Colonic mucosa (tissue), 4 donors: Measurements from ENCODE around the gene DLGAP1. TPM values are rescaled to one million over a fixed set of nuclear protein-coding genes. Genes with fewer than 3 reads are reported as not detected.

Source experiments
- DNase-seq: peaks from one replicate; pipeline ENCODE4 v3.0.0-alpha.2; 2020
- H3K27ac ChIP-seq: fragments of 200-600 bp; one replicate; pipeline ENCODE4 v1.8.0; 2021
- H3K27me3 ChIP-seq: fragments of 200-600 bp; one replicate; pipeline ENCODE4 v1.8.0; 2021
- H3K36me3 ChIP-seq: fragments of 200-600 bp; one replicate; pipeline ENCODE4 v1.8.0; 2021
- H3K4me1 ChIP-seq: fragments of 200-600 bp; one replicate; pipeline ENCODE4 v1.8.0; 2021; ENCODE audit warnings: mild to moderate bottlenecking
- H3K4me3 ChIP-seq: fragments of 200-600 bp; one replicate; pipeline ENCODE4 v1.8.0; 2021
- H3K9ac ChIP-seq, 2 donors: one replicate each; pipeline ENCODE4 v1.7.0; 2013; ENCODE audit warnings: control low read depth in 2 of 2, low read depth in 2 of 2, low read length in 2 of 2
- H3K9me3 ChIP-seq: fragments of 200-600 bp; one replicate; pipeline ENCODE4 v1.8.0; 2021
- intact Hi-C: fragments of 100-400 bp; cut with DNase I; formaldehyde crosslinking; loops from one replicate; pipeline ENCODE4 v1.14.1; 2022
- total RNA-seq, 2 donors: library from RNA; stranded (reverse); fragmentation: NEBNext Ultra II Directional in 1 of 2; extraction: Animal tissue kit (Norgen Biotek cat#: 25700) in 1 of 2; gene quantifications; one replicate each; pipeline ENCODE4 v1.2.1, GENCODE V29; 2021
- TF ChIP-seq, protein P1 (sequence below): fragments of 200-600 bp; IDR thresholded peaks from one replicate; pipeline ENCODE4 v1.8.0; 2022; ENCODE audit warnings: antibody characterized with exemption, mild to moderate bottlenecking
- donor health status: healthy.
- donor health status: DM: no; HTN: no; CAD: no.
- donor health status: DM: no; HTN: no; CAD: no.

The DLGAP1 gene
- total RNA-seq, 2 donors from 2014 or later, result 0.25 to 0.50 TPM

GRCh38 chr18:3494245-3494526, 960.9 kb downstream of the DLGAP1 start:
- Histone ChIP-seq H3K9ac (no peak overlapping the region), H3K36me3 (no peaks in the 10 kb centered on the region), H3K4me3 (no peak overlapping the region), H3K27ac (no peak overlapping the region), H3K4me1 (peaks cover under 1% of the 10 kb centered on the region), H3K9me3 (no peaks in the 10 kb centered on the region), H3K27me3 (no peaks in the 10 kb centered on the region)
- no peak for DNase-seq
- TF ChIP-seq, protein P1, sequence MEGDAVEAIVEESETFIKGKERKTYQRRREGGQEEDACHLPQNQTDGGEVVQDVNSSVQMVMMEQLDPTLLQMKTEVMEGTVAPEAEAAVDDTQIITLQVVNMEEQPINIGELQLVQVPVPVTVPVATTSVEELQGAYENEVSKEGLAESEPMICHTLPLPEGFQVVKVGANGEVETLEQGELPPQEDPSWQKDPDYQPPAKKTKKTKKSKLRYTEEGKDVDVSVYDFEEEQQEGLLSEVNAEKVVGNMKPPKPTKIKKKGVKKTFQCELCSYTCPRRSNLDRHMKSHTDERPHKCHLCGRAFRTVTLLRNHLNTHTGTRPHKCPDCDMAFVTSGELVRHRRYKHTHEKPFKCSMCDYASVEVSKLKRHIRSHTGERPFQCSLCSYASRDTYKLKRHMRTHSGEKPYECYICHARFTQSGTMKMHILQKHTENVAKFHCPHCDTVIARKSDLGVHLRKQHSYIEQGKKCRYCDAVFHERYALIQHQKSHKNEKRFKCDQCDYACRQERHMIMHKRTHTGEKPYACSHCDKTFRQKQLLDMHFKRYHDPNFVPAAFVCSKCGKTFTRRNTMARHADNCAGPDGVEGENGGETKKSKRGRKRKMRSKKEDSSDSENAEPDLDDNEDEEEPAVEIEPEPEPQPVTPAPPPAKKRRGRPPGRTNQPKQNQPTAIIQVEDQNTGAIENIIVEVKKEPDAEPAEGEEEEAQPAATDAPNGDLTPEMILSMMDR, result no peak
- intact Hi-C loops, result no loop called here

DNA sequence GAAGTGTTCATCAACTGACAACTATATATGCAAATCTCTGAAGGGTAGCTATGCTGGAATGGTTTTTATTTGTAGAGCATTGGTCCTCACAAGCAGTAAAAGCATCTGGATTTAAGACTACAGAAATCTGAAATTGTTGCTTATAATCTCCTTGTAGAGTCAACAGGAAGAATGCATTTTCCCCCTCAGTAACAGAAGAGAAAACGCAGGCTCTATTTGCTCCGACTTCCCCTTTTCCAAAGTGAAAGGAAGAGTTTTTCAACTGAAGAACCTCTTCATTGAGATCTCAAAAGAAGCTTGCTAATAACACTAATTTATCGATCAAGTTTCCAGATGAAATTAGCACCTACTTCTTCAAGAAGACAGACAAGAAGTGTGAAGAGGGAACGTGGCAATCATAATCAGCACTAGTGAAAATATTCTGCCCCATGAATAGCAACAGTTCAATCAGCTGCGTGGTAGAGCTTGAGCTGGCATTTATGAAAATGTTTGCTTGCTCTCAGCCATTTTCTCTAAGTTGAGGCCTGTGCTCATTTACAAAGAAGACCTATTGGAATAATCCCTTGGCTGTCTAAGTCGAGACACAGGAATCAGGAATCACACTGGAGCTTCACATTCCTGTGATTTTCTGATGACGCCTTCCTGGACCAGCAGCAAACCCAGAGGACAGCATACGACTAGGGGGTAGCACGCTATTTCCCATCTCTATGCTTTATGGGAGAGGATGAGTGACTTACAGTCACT, 961.4 kb downstream of the DLGAP1 start:
- Histone ChIP-seq H3K27ac (no peak overlapping the region), H3K9me3 (no peaks in the 10 kb centered on the region), H3K36me3 (no peaks in the 10 kb centered on the region), H3K4me1 (no peaks in the 10 kb centered on the region), H3K27me3 (no peaks in the 10 kb centered on the region), H3K4me3 (no peak overlapping the region), H3K9ac (no peak overlapping the region)
- intact Hi-C loops, result no loop called here
- TF ChIP-seq, protein P1, result no peak
- no peak for DNase-seq

DNA sequence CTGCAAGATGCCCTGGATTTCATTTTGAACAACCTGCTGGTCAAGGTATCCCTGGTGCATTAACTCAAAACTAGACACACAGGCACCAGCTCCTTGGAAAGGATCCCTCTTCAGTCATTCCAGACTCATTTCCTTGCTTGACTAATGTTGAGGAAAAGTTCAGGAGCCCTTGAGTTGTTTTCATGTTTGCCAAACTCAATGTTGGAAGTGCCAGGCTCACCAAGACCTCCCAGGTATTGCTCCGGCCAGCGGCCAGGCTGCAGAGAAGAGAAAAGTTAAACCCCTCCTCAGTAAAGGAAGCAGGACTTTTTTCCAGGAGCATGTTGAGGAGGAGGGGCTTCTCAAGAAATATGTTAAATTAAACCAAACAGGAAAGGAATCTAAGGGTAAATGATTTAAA, 962.4 kb downstream of the DLGAP1 start:
- no peak overlapping the region for H3K9ac ChIP-seq
- H3K9me3 ChIP-seq, result no peaks in the 10 kb centered on the region
- H3K4me3 ChIP-seq, result no peak overlapping the region
- no peaks in the 10 kb centered on the region for H3K36me3 ChIP-seq
- no peak overlapping the region for H3K27ac ChIP-seq
- no peaks in the 10 kb centered on the region for H3K4me1 ChIP-seq
- intact Hi-C loops, result no loop called here
- TF ChIP-seq, protein P1, result no peak
- no peak for DNase-seq
- H3K27me3 ChIP-seq, result no peaks in the 10 kb centered on the region

DNA sequence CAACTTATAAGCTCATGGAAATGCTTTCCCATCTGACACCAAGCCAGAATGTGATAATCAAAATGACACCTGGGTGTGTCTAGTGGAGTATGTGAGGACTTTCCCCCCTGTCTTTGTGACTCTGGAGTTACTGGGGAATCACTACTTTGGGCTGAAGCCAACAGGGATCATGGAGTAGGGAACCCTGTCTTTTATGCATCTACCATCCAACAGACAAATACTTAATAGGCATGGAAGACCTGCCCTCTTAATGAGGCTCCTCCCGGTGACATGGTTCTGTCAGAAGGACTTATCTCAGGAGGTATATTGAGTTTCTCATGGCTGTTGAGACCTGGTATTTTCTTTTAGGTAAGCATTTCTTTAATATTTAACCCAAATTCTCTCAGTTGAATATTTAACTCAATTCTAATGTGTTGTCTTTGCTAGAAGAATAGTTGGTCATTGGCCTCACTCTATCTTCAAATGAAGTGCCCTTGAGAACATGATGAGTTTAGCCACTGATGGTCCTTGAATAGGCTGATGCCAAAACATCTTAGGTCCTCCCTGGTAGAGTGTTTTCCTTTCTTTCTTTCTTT, 963.0 kb downstream of the DLGAP1 start:
- Histone ChIP-seq H3K27me3 (no peaks in the 10 kb centered on the region), H3K4me3 (no peak overlapping the region), H3K4me1 (no peaks in the 10 kb centered on the region), H3K9ac (no peak overlapping the region), H3K9me3 (no peaks in the 10 kb centered on the region), H3K36me3 (no peaks in the 10 kb centered on the region), H3K27ac (no peak overlapping the region)
- TF ChIP-seq, protein P1, result no peak
- intact Hi-C loops, result no loop called here
- no peak for DNase-seq

GRCh38 chr18:3489462-3489861, 965.6 kb downstream of the DLGAP1 start:
- Histone ChIP-seq H3K4me3 (no peak overlapping the region), H3K27me3 (no peaks in the 10 kb centered on the region), H3K27ac (no peak overlapping the region), H3K36me3 (no peaks in the 10 kb centered on the region), H3K9me3 (no peaks in the 10 kb centered on the region), H3K9ac (no peak overlapping the region), H3K4me1 (no peaks in the 10 kb centered on the region)
- DNase-seq, result no peak
- intact Hi-C loops, result no loop called here
- TF ChIP-seq, protein P1, result no peak
